DMS53 treated with DMSO at 0.1 percent for 48 hours (cell line): ENCODE results near the gene KCNQ1.

Experiments
- DNase-seq: peaks from one replicate; lab custom pipeline; 2025; ENCODE audit not compliant: unreplicated experiment; lab: John Stamatoyannopoulos, UW

The KCNQ1 gene

GRCh38 chr11:2887515-2888195, 442.8 kb downstream of the KCNQ1 start:
- no peak for DNase-seq

GRCh38 chr11:2888266-2888968, 443.6 kb downstream of the KCNQ1 start:
- DNase-seq, result peak; percentile 75

GRCh38 chr11:2889362-2890273, 444.8 kb downstream of the KCNQ1 start:
- DNase-seq, result no peak

- DNase-seq, result peak; percentile 30
Observed at GRCh38 chr11:2890466-2891294, 445.9 kb downstream of the KCNQ1 start.

GRCh38 chr11:2891326-2892214, 446.8 kb downstream of the KCNQ1 start:
- peak; percentile 52 for DNase-seq

GRCh38 chr11:2892215-2892966, 447.6 kb downstream of the KCNQ1 start:
- DNase-seq, result peak; percentile 77

- DNase-seq, result no peak
Observed at GRCh38 chr11:2892967-2893528, 448.2 kb downstream of the KCNQ1 start.

- no peak for DNase-seq
Observed at GRCh38 chr11:2893935-2894334, 449.1 kb downstream of the KCNQ1 start.

- no peak for DNase-seq
Observed at GRCh38 chr11:2896047-2896446, 451.2 kb downstream of the KCNQ1 start.

GRCh38 chr11:2897048-2897447, 452.2 kb downstream of the KCNQ1 start:
- DNase-seq, result no peak

- DNase-seq, result peak; percentile 90
Observed at GRCh38 chr11:2898366-2899079, 453.7 kb downstream of the KCNQ1 start.
